Peyer's patch (tissue), 4 donors: ENCODE measurements around the gene VAPA. TPM values are rescaled to one million over a fixed set of nuclear protein-coding genes. Genes with fewer than 3 reads are reported as not detected.

Source experiments
- DNase-seq, 3 donors: peaks; one replicate each; pipeline ENCODE4 v3.0.0-alpha.2; 2017 to 2019
- H3K27ac ChIP-seq, 4 donors: fragments of 200-600 bp; sonication (generic); one replicate each; pipeline ENCODE4 v1.5.1; 2016 to 2019
- H3K27me3 ChIP-seq, 2 donors: fragments of 200-600 bp; sonication (generic); one replicate each; pipeline ENCODE4 v1.5.1; 2019
- H3K36me3 ChIP-seq, 3 donors: fragments of 200-600 bp; sonication (generic); one replicate each; pipeline ENCODE4 v1.5.1; 2016 to 2019
- H3K4me1 ChIP-seq, 4 donors: fragments of 200-600 bp; sonication (generic); one replicate each; pipeline ENCODE4 v1.5.1; 2016 to 2019
- H3K4me3 ChIP-seq, 4 donors: fragments of 200-600 bp; sonication (generic); 1 replicate in 3 of 4; 2 replicates in 1 of 4; pipeline ENCODE4 v1.5.1; 2016 to 2019; ENCODE audit warnings: mild to moderate bottlenecking in 1 of 4
- H3K9me3 ChIP-seq, 4 donors: fragments of 200-600 bp; sonication (generic); one replicate each; pipeline ENCODE4 v1.5.1; 2016 to 2019; ENCODE audit warnings: mild to moderate bottlenecking in 1 of 4
- POLR2A ChIP-seq, 2 donors: fragments of 450-650 bp; IDR thresholded peaks; one replicate each; pipeline ENCODE4 v1.5.1; 2017; ENCODE audit warnings: antibody characterized with exemption in 2 of 2, mild to moderate bottlenecking in 2 of 2, moderate library complexity in 2 of 2
- total RNA-seq, 4 donors: library from RNA; depleted of rRNA; stranded (reverse); fragments of >200 nt; gene quantifications; one replicate each; pipeline ENCODE4 v1.1.0, GENCODE V29; 2016
- TF ChIP-seq, protein P1 (sequence below), 6 experiments: fragments of 450-650 bp in 4 of 6; fragments of 200-600 bp in 2 of 6; sonication (generic) in 1 of 6; IDR thresholded peaks; one replicate each; pipeline ENCODE4 v1.5.1; 2017 to 2019; ENCODE audit warnings: antibody characterized with exemption in 6 of 6, mild to moderate bottlenecking in 3 of 6, moderate library complexity in 1 of 6

VAPA gene
- total RNA-seq, 4 donors from 2014 or later = 155 to 232 (median 219) TPM

DNA sequence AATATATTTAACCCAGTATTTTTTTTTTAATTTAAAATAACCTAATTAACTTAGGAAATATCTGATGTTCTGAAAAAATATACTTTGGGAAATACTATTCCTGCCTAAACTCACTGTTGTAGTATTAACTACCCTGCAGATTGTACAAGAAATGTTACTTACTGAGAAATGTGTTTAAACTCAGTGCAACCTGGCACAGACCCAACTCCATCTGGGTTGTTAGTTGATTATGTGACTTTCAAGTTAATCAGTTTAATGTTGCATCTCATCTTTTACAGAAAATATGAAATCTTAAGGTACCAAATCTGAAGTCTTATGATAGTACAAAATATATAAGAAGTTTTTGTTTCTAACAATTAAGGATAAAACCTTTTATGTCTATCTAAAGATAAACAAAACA lies 27.3 kb downstream of the VAPA start:
- no peak for DNase-seq
- Histone ChIP-seq H3K4me1 (no peaks in the 10 kb centered on the region), H3K27ac (no peak overlapping the region), H3K27me3 (no peaks in the 10 kb centered on the region), H3K9me3 (no peaks in the 10 kb centered on the region), H3K36me3 (peaks cover 0 to 81% (median 0%) of the 10 kb centered on the region in 3 donors), H3K4me3 (no peak overlapping the region)
- no peak for TF ChIP-seq POLR2A (IDR thresholded peaks at IDR 0.05)
- TF ChIP-seq, protein P1, sequence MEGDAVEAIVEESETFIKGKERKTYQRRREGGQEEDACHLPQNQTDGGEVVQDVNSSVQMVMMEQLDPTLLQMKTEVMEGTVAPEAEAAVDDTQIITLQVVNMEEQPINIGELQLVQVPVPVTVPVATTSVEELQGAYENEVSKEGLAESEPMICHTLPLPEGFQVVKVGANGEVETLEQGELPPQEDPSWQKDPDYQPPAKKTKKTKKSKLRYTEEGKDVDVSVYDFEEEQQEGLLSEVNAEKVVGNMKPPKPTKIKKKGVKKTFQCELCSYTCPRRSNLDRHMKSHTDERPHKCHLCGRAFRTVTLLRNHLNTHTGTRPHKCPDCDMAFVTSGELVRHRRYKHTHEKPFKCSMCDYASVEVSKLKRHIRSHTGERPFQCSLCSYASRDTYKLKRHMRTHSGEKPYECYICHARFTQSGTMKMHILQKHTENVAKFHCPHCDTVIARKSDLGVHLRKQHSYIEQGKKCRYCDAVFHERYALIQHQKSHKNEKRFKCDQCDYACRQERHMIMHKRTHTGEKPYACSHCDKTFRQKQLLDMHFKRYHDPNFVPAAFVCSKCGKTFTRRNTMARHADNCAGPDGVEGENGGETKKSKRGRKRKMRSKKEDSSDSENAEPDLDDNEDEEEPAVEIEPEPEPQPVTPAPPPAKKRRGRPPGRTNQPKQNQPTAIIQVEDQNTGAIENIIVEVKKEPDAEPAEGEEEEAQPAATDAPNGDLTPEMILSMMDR (IDR thresholded peaks at IDR 0.05) = no peak

DNA sequence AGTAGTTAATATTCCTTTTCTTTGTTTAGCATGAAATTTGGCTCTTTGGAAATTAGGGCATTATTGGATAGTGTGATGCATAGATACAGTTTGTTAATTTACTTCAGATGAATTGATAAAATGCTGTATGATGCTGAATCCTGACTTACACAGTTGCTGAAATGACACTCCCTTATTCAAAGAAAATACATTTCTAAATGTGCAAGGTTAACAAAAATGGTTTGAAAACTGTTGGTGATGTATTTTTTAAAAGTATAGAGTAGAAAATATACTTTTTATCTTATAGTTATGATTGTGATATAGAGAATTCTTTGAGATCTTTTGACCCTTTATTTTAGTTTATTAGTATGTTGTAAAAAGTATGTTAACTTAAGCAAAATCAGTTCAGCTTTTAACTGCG lies 27.8 kb downstream of the VAPA start:
- no peaks in the 10 kb centered on the region for H3K4me1 ChIP-seq
- TF ChIP-seq, protein P1 (IDR thresholded peaks at IDR 0.05) = no peak
- no peak for TF ChIP-seq POLR2A (IDR thresholded peaks at IDR 0.05)
- H3K27me3 ChIP-seq = no peaks in the 10 kb centered on the region
- no peak for DNase-seq
- no peak overlapping the region for H3K4me3 ChIP-seq
- H3K9me3 ChIP-seq = no peaks in the 10 kb centered on the region
- H3K27ac ChIP-seq = no peak overlapping the region
- peaks cover 0 to 81% (median 0%) of the 10 kb centered on the region in 3 donors for H3K36me3 ChIP-seq

DNA sequence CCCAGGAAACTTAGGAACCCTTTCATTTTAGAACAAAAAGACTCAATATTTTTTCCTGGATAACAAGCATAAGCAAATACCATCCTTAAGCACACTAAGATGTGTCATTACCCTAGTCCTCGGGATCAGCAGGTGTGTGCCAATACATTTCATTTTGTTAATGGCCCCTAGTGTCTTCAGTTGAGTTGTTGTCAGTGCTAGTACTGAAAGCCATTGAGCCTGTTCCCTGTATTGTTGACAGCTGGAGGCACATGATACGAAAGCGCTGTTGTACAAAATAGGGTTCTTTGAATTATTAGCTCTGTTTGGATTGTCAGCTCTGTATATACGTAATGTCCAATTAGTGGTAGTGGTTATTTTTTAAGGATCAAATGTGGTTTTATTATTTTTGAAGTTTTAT lies 29.5 kb downstream of the VAPA start:
- H3K4me1 ChIP-seq = no peaks in the 10 kb centered on the region
- H3K36me3 ChIP-seq = peaks cover 0 to 77% (median 0%) of the 10 kb centered on the region in 3 donors
- no peak for DNase-seq
- TF ChIP-seq, protein P1 (IDR thresholded peaks at IDR 0.05) = no peak
- H3K9me3 ChIP-seq = no peaks in the 10 kb centered on the region
- no peak overlapping the region for H3K4me3 ChIP-seq
- H3K27ac ChIP-seq = no peak overlapping the region
- H3K27me3 ChIP-seq = no peaks in the 10 kb centered on the region

DNA sequence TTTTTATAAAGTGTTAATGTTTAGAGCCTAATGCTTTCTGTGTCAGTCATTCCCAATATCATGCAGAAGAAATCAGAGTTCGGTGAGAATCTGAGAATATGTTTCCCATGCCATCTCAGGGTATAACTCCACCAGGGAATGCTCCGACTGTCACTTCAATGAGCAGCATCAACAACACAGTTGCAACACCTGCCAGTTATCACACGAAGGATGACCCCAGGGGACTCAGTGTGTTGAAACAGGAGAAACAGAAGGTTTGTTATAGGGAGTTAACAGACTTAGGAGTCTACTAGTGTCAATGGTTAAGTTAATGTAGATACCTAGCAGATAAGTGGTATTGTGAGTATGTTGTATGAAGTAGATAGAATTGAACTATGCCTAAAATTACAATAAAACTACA lies 31.0 kb downstream of the VAPA start:
- Histone ChIP-seq H3K4me1 (no peaks in the 10 kb centered on the region), H3K27me3 (no peaks in the 10 kb centered on the region), H3K9me3 (no peaks in the 10 kb centered on the region), H3K4me3 (no peak overlapping the region), H3K36me3 (peaks cover 0 to 68% (median 0%) of the 10 kb centered on the region in 3 donors), H3K27ac (no peak overlapping the region)
- TF ChIP-seq, protein P1 (IDR thresholded peaks at IDR 0.05) = no peak
- TF ChIP-seq POLR2A (IDR thresholded peaks at IDR 0.05) = no peak
- DNase-seq = no peak

DNA sequence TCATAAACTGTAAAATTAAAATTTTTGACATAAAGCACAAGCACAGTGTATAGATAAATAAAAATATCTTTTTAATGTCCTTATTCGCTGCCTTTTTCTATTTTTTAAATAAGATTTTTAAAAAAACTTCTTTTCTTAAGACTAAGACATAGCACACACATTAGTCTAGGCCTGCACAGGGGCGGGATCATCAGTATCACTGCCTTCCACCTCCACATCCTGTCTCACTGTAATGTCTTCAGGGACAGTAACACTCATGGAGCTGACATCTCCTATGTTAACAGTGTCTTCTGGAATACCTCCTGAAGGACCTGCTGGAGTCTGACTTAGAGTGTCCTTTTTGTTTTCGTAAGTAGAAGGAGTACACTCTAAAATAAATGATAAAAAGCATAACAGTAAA lies 33.0 kb downstream of the VAPA start:
- Histone ChIP-seq H3K4me1 (no peaks in the 10 kb centered on the region), H3K27me3 (no peaks in the 10 kb centered on the region), H3K4me3 (no peak overlapping the region), H3K36me3 (peaks cover 0 to 64% (median 0%) of the 10 kb centered on the region in 3 donors), H3K27ac (no peak overlapping the region), H3K9me3 (no peaks in the 10 kb centered on the region)
- no peak for DNase-seq
- no peak for TF ChIP-seq POLR2A (IDR thresholded peaks at IDR 0.05)
- TF ChIP-seq, protein P1 (IDR thresholded peaks at IDR 0.05) = no peak

DNA sequence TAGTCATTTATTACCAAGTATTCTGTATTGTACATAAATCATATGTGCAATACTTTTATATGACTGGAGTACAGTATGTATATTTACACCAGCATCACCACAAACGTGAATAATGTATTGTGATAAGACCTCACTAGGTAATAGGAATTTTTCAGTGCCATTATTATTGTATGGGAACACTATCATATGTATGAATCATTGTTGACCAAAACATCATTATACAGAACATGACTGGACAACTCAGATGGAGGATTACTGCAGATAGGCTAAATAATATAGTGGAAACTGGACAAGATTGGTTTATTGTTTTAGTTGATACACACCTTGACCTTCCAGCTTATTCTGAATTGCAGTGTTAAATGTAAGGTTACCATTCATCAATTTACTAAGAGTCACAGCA lies 33.4 kb downstream of the VAPA start:
- no peak overlapping the region for H3K4me3 ChIP-seq
- no peaks in the 10 kb centered on the region for H3K4me1 ChIP-seq
- no peak for DNase-seq
- no peak overlapping the region for H3K27ac ChIP-seq
- no peaks in the 10 kb centered on the region for H3K9me3 ChIP-seq
- no peaks in the 10 kb centered on the region for H3K27me3 ChIP-seq
- H3K36me3 ChIP-seq = peaks cover 0 to 69% (median 0%) of the 10 kb centered on the region in 3 donors
- TF ChIP-seq, protein P1 (IDR thresholded peaks at IDR 0.05) = no peak
- no peak for TF ChIP-seq POLR2A (IDR thresholded peaks at IDR 0.05)
